ENCODE data around the gene OR5A1. TPM values are rescaled to one million over a fixed set of nuclear protein-coding genes. Genes with fewer than 3 reads are reported as not detected.

Gene OR5A1
- total RNA-seq: not detected in 2 replicates

- Mint-ChIP-seq H3K36me3 (ENCODE audit: low read depth) (no peaks in the 10 kb centered on the region), H3K9me3 (no peaks in the 10 kb centered on the region), H3K4me3 (no peak within 1 kb of the TSS), H3K27me3 (peaks cover 9% of the 10 kb centered on the region), H3K27ac (no peak within 1 kb of the TSS), H3K4me1 (no peaks in the 10 kb centered on the region)
- intact Hi-C loops (cut with micrococcal nuclease): loop anchor here (10.0 kb wide), 3 partner anchors 381 to 781 kb away; no protein-coding TSS in a partner anchor
- TF ChIP-seq, protein P1, sequence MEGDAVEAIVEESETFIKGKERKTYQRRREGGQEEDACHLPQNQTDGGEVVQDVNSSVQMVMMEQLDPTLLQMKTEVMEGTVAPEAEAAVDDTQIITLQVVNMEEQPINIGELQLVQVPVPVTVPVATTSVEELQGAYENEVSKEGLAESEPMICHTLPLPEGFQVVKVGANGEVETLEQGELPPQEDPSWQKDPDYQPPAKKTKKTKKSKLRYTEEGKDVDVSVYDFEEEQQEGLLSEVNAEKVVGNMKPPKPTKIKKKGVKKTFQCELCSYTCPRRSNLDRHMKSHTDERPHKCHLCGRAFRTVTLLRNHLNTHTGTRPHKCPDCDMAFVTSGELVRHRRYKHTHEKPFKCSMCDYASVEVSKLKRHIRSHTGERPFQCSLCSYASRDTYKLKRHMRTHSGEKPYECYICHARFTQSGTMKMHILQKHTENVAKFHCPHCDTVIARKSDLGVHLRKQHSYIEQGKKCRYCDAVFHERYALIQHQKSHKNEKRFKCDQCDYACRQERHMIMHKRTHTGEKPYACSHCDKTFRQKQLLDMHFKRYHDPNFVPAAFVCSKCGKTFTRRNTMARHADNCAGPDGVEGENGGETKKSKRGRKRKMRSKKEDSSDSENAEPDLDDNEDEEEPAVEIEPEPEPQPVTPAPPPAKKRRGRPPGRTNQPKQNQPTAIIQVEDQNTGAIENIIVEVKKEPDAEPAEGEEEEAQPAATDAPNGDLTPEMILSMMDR (IDR thresholded peaks at IDR 0.05): no peak
- DNase-seq (no peak), ATAC-seq (ENCODE audit: low read depth) (no peak)
- POLR2A ChIA-PET: no interaction called here
- CTCF ChIA-PET: interaction anchor here (0.6 kb wide), 1 partner anchor 278 kb away, joined by 3 read pairs; no protein-coding TSS in a partner anchor
Observed at GRCh38 chr11:59436169-59436568, at the start of gene OR5A1. Gene OR5A1, plus strand, starts transcription at chr11:59436469. Its CDS starts 6,700 bp downstream, at chr11:59443169.

DNA sequence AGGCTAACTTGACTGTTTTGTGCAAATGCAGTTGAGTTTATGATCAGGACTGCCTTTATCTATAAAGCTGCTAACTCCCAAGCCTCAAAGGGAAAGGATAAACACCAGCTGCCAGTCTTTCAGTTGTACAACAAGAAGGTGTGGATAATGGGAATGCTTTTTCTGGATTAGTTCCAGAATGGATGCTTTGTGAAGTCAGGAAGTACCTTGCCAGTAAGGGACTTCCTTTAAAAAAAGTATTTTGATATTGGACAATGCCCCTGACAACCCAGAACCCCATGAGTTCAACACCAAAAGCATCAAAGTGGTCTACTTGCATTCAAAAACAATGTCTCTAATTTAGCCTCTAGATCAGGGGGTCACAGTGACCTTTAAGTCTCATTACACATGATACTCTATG is 42.1 kb upstream of the OR5A1 start:
- Mint-ChIP-seq H3K27ac (no peak overlapping the region), H3K36me3 (ENCODE audit: low read depth) (no peaks in the 10 kb centered on the region), H3K27me3 (no peaks in the 10 kb centered on the region), H3K4me3 (no peak overlapping the region), H3K9me3 (no peaks in the 10 kb centered on the region), H3K4me1 (no peaks in the 10 kb centered on the region)
- intact Hi-C loops (cut with micrococcal nuclease): no loop called here
- ChIA-PET POLR2A (no interaction called here), CTCF (no interaction called here)
- DNase-seq (no peak), ATAC-seq (ENCODE audit: low read depth) (no peak)
- TF ChIP-seq, protein P1 (IDR thresholded peaks at IDR 0.05): no peak

- intact Hi-C loops (cut with micrococcal nuclease): no loop called here
- TF ChIP-seq, protein P1 (IDR thresholded peaks at IDR 0.05): no peak
- no peak overlapping the region for H3K27ac Mint-ChIP-seq
- H3K27me3 Mint-ChIP-seq: no peaks in the 10 kb centered on the region
- H3K9me3 Mint-ChIP-seq: peaks cover 10% of the 10 kb centered on the region
- ATAC-seq (ENCODE audit: low read depth) (no peak), DNase-seq (no peak)
- ChIA-PET CTCF (interaction anchor here (0.6 to 2.0 kb wide), 2 partner anchors 18 to 277 kb away, joined by 3 to 4 read pairs; no protein-coding TSS in a partner anchor), POLR2A (no interaction called here)
- H3K4me1 Mint-ChIP-seq: no peaks in the 10 kb centered on the region
- H3K4me3 Mint-ChIP-seq: no peak overlapping the region
- H3K36me3 Mint-ChIP-seq (ENCODE audit: low read depth): no peaks in the 10 kb centered on the region
Observed at GRCh38 chr11:59400461-59401261, 35.6 kb upstream of the OR5A1 start.

DNA sequence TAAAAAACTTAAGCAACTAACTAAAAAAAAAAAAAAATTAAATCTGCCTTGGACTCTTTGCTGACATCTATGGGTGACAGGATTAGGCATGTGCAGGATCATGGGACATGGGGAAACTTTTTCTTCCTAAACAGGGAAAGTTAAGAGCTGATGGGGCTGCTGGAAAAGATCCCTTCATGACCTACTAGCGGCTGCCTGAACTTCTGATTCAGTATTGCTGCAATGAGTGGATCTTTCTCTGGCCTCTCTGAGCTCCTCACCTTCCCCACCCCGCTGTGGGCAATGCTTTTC is 35.1 kb upstream of the OR5A1 start:
- Mint-ChIP-seq H3K4me1 (no peaks in the 10 kb centered on the region), H3K27ac (no peak overlapping the region), H3K4me3 (no peak overlapping the region), H3K36me3 (ENCODE audit: low read depth) (no peaks in the 10 kb centered on the region), H3K9me3 (peaks cover 10% of the 10 kb centered on the region), H3K27me3 (no peaks in the 10 kb centered on the region)
- TF ChIP-seq, protein P1 (IDR thresholded peaks at IDR 0.05): no peak
- POLR2A ChIA-PET: no interaction called here
- intact Hi-C loops (cut with micrococcal nuclease): no loop called here
- ATAC-seq (ENCODE audit: low read depth): no peak
- CTCF ChIA-PET: interaction anchor here (2.0 kb wide), 1 partner anchor 17 kb away, joined by 4 read pairs; no protein-coding TSS in a partner anchor
- no peak for DNase-seq

DNA sequence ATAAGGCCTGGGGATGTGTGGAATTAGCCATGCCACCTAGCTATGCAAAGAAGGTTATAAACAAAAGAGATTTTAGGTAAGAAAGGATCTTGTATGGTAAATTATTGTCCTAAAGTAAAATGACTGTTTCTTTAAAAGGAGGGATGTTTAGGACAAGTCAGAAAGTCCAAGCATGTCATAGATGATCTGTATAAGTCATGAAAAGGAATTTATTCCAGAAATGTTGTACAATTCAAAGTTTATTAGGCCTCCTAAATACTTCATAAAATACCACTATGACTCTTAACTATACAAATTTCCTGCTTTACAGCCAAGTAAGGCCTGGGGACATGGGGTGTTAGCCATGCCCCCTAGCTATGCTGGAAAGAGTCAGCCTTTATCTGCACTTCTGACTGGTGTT is 32.7 kb upstream of the OR5A1 start:
- no peak overlapping the region for H3K27ac Mint-ChIP-seq
- intact Hi-C loops (cut with micrococcal nuclease): no loop called here
- H3K27me3 Mint-ChIP-seq: no peaks in the 10 kb centered on the region
- ATAC-seq (ENCODE audit: low read depth) (no peak), DNase-seq (no peak)
- H3K9me3 Mint-ChIP-seq: peaks cover 17% of the 10 kb centered on the region
- H3K4me3 Mint-ChIP-seq: no peak overlapping the region
- CTCF ChIA-PET: no interaction called here
- H3K4me1 Mint-ChIP-seq: no peaks in the 10 kb centered on the region
- POLR2A ChIA-PET: no interaction called here
- TF ChIP-seq, protein P1 (IDR thresholded peaks at IDR 0.05): no peak
- H3K36me3 Mint-ChIP-seq (ENCODE audit: low read depth): no peaks in the 10 kb centered on the region
